WTC11 (cell line): ENCODE results near the gene AFG3L2. TPM values are rescaled to one million over a fixed set of nuclear protein-coding genes. Genes with fewer than 3 reads are reported as not detected.

Experiments used
- ATAC-seq: fragments of 200-7000 bp; cut with Tn5 transposase; 2 replicates; pipeline ENCODE4 v1.10.0; 2021; ENCODE audit warnings: mild to moderate bottlenecking, moderate library complexity
- CTCF ChIA-PET: fragments of 300-600 bp; sonication (Branson Sonifier 250); formaldehyde crosslinking; loops from one replicate; lab custom pipeline; 2021; ENCODE audit warnings: antibody characterized with exemption; lab: Charles Lee
- POLR2A ChIA-PET: fragments of 350-600 bp; sonication (Branson Sonifier 250); formaldehyde crosslinking; loops from one replicate; lab custom pipeline; 2021; ENCODE audit warnings: antibody characterized with exemption; lab: Charles Lee
- DNase-seq: peaks from one replicate; pipeline ENCODE4 v3.0.0; 2021; ENCODE audit warnings: low spot score
- H3K27ac Mint-ChIP-seq: 2 replicates; pipeline ENCODE4 v1.8.0; 2021; ENCODE audit warnings: mixed read lengths
- H3K27me3 Mint-ChIP-seq: 2 replicates; pipeline ENCODE4 v1.8.0; 2021; ENCODE audit warnings: low read depth, mild to moderate bottlenecking, moderate library complexity, mixed read lengths
- H3K36me3 Mint-ChIP-seq: 2 replicates; pipeline ENCODE4 v1.8.0; 2021; ENCODE audit warnings: mixed read lengths
- H3K4me1 Mint-ChIP-seq: 2 replicates; pipeline ENCODE4 v1.8.0; 2022; ENCODE audit warnings: mixed read lengths
- H3K4me3 Mint-ChIP-seq: 2 replicates; pipeline ENCODE4 v1.8.0; 2021; ENCODE audit warnings: mild to moderate bottlenecking, moderate library complexity, mixed read lengths
- H3K9me3 Mint-ChIP-seq: 2 replicates; pipeline ENCODE4 v1.8.0; 2021; ENCODE audit warnings: mixed read lengths
- GRHL2 ChIP-seq: fragments of 250-450 bp; sonication (Bioruptor Pico); IDR thresholded peaks from 2 replicates; pipeline ENCODE4 v1.8.0; 2022; ENCODE audit warnings: mild to moderate bottlenecking, moderate library complexity; ENCODE audit not compliant: insufficient replicate concordance, severe bottlenecking
- IRF2 ChIP-seq: sonication (generic); formaldehyde crosslinking; IDR thresholded peaks from 2 replicates; pipeline ENCODE4 v1.8.0; 2022; ENCODE audit warnings: low read depth, missing genetic modification reagents, borderline replicate concordance
- NFATC4 ChIP-seq: fragments of 250-450 bp; sonication (Bioruptor Pico); IDR thresholded peaks from 2 replicates; pipeline ENCODE4 v1.9.0; 2021; ENCODE audit warnings: mild to moderate bottlenecking
- ZNF671 ChIP-seq: fragments of 250-450 bp; sonication (Bioruptor Pico); IDR thresholded peaks from 2 replicates; pipeline ENCODE4 v1.8.0; 2021; ENCODE audit warnings: mild to moderate bottlenecking
- total RNA-seq: library from RNA; stranded (reverse); gene quantifications from 3 replicates; pipeline ENCODE4 v1.2.3, GENCODE V29; 2021

Gene AFG3L2
- total RNA-seq, 1 experiment from 2014 or later: 109 TPM

DNA sequence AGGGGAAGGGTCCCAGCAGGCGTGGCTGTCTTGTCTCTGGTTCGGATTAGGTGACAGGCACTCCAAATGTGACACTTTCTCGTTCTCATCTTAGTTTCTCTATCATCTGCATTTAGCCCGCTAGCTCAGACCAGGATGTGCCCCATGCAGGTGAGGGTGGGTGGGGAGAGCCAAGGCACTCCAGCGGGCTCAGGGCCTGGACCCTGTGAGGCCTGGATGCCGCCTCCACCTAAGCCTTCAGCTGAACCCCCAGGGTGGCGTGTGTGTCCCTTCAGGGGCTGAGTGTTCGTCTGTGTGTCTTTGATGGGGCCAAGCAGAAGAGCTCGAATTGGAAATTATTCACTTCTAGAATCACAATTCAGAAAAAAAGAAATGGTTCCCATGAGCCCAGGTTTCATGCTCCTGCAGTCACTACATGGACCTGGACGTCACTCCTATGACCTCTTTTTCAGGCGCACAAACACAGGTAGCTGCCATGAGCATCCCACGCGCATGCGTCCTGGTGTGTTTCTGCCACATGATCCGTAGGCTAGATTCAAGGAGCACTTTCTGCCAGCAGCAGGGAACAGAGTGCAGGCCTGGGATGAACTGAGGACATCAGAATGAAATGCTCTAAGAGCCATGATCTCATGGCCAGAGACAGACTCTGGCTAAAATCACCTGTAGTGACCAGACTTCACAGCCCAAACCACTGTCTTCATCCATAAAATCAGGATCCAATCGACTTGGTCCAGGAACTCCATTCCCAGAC is 97.1 kb downstream of the AFG3L2 start:
- ChIA-PET CTCF (interaction anchor here (0.6 to 6.2 kb wide), 10 partner anchors 8 to 98 kb away, joined by 3 to 63 read pairs (median 10); partner anchors contain the start of gene AFG3L2), POLR2A (interaction anchor here (2.1 kb wide), 1 partner anchor 9 kb away, joined by 10 read pairs; no protein-coding TSS in a partner anchor)
- Mint-ChIP-seq H3K27ac (peak overlapping the region; percentile 63), H3K4me3 (no peak overlapping the region), H3K36me3 (no peaks in the 10 kb centered on the region), H3K27me3 (peaks cover 2% of the 10 kb centered on the region), H3K9me3 (no peaks in the 10 kb centered on the region), H3K4me1 (peaks cover 28% of the 10 kb centered on the region)
- no peak for TF ChIP-seq IRF2
- no peak for TF ChIP-seq GRHL2 (CRISPR knock-in tag)
- TF ChIP-seq ZNF671 (CRISPR knock-in tag): no peak
- TF ChIP-seq NFATC4: 0 out of 2 replicates have a peak, but pooled peaks have one; percentile 25
- DNase-seq: no peak
- ATAC-seq: no peak

Other genes starting within 250 kb of the AFG3L2 start
- gene CIDEA, start 122.9 kb downstream of the AFG3L2 start, total RNA-seq: 0.23 to 0.50 TPM (median 0.23 TPM) in 3 replicates
- 137 to 240 TPM (median 149 TPM) in 3 replicates for gene TUBB6, start 69.0 kb downstream of the AFG3L2 start, total RNA-seq
- 10.4 to 13.0 TPM (median 10.5 TPM) in 3 replicates for gene PRELID3A, start 30.7 kb upstream of the AFG3L2 start, total RNA-seq